Neutrophil (primary cell): ENCODE measurements around the gene KIF5B.
"Not testable (repeated sequence)": the region's sequence is repeated elsewhere in the genome, so short reads cannot be mapped to it uniquely, and the experiment has no call there.

Source experiments
- H3K27ac ChIP-seq: fragments of 200-600 bp; sonication (generic); 2 replicates; pipeline ENCODE4 v1.5.1; 2016; ENCODE audit warnings: mild to moderate bottlenecking, moderate library complexity
- H3K27me3 ChIP-seq: fragments of 200-600 bp; sonication (generic); 2 replicates; pipeline ENCODE4 v1.6.0; 2016; ENCODE audit warnings: mild to moderate bottlenecking
- H3K36me3 ChIP-seq: fragments of 200-600 bp; sonication (generic); 2 replicates; pipeline ENCODE4 v1.5.1; 2017
- H3K4me1 ChIP-seq, 2 experiments: fragments of 200-600 bp in 1 of 2; sonication (generic) in 1 of 2; 1 replicate in 1 of 2; 2 replicates in 1 of 2; pipeline versions ENCODE4 v1.5.1 to v1.6.1; 2013 to 2016; ENCODE audit warnings: low read depth in 1 of 2, low read length in 1 of 2, mild to moderate bottlenecking in 1 of 2, moderate library complexity in 1 of 2; ENCODE audit not compliant: control insufficient read depth in 1 of 2, insufficient read depth in 1 of 2
- H3K4me3 ChIP-seq, 2 experiments: fragments of 200-600 bp in 1 of 2; sonication (generic) in 1 of 2; 1 replicate in 1 of 2; 2 replicates in 1 of 2; pipeline ENCODE4 v1.5.1; 2013 to 2016; ENCODE audit warnings: low read depth in 1 of 2, low read length in 1 of 2, mild to moderate bottlenecking in 1 of 2, moderate library complexity in 1 of 2
- H3K9me3 ChIP-seq: fragments of 200-600 bp; sonication (generic); 2 replicates; pipeline ENCODE4 v1.5.1; 2016
- TF ChIP-seq, protein P1 (sequence below): fragments of 200-600 bp; sonication (generic); IDR thresholded peaks from 2 replicates; pipeline ENCODE4 v1.5.1; 2016; ENCODE audit warnings: antibody characterized with exemption

KIF5B gene

DNA sequence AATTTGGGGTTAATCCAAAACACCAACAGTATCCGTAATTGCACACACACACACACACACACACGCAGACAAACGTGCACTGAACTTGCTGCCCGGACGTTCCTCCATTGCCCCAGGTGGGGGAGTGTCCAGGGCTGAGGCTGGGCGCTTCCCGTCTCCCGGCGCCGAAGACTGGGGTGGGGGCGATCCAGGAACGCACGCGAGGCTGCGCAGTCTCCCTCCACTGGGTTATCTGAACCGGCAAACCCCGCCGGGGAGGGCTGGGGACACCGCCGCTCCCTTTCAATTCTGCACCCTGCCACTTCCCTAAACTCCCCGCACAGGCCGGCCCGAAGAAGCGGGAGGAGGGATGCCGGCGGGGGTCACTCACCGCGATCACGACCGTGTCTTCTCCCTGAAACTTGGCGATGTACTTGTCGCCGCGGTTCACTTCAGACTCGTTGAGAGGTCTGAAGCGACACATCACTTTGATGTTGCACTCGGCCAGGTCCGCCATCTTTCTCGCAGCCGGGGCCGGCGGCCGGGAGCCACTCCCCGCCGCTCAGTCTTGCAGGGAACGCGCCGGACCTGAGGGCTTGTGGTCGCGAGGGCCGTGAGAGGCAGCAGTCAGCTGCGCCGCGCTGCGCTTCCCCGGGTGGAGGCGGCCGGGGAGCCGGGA lies 618 bp downstream of the KIF5B start:
- peaks cover 58 to 59% of the 10 kb centered on the region in 2 experiments for H3K4me1 ChIP-seq

DNA sequence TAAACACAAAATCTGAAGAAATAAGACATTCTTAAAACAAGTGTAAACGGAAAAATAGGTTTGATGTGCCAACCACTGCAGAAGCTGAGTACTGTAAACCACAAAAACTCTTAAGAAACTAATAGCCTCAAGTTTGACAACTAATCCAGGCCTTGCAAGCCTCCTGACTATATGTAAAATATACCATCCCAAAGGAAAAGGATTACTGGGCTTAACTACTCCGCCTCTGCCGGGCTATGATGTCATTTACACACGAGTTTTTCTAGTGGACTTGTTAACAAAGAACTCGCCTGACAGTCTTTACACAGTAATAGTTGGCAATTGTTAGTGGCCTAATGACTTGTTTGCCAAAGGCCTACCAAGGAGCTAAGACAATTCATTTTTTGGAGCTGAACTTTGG lies 2.1 kb downstream of the KIF5B start:
- H3K4me3 ChIP-seq, result peak overlapping the region; percentile 95 to 96
- H3K4me1 ChIP-seq, result peaks cover 68 to 73% of the 10 kb centered on the region in 2 experiments
- H3K27ac ChIP-seq, result peak overlapping the region; percentile 95
- H3K27me3 ChIP-seq, result no peaks in the 10 kb centered on the region
- H3K36me3 ChIP-seq, result no peaks in the 10 kb centered on the region
- H3K9me3 ChIP-seq, result no peaks in the 10 kb centered on the region
- TF ChIP-seq, protein P1, sequence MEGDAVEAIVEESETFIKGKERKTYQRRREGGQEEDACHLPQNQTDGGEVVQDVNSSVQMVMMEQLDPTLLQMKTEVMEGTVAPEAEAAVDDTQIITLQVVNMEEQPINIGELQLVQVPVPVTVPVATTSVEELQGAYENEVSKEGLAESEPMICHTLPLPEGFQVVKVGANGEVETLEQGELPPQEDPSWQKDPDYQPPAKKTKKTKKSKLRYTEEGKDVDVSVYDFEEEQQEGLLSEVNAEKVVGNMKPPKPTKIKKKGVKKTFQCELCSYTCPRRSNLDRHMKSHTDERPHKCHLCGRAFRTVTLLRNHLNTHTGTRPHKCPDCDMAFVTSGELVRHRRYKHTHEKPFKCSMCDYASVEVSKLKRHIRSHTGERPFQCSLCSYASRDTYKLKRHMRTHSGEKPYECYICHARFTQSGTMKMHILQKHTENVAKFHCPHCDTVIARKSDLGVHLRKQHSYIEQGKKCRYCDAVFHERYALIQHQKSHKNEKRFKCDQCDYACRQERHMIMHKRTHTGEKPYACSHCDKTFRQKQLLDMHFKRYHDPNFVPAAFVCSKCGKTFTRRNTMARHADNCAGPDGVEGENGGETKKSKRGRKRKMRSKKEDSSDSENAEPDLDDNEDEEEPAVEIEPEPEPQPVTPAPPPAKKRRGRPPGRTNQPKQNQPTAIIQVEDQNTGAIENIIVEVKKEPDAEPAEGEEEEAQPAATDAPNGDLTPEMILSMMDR, result no peak

More for the DNA sequence above, 618 bp downstream of the KIF5B start:
- peak overlapping the region; percentile 95 to 96 for H3K4me3 ChIP-seq
- H3K27me3 ChIP-seq, result no peaks in the 10 kb centered on the region
- H3K9me3 ChIP-seq, result no peaks in the 10 kb centered on the region
- peak overlapping the region; percentile 95 for H3K27ac ChIP-seq
- H3K36me3 ChIP-seq, result no peaks in the 10 kb centered on the region
- TF ChIP-seq, protein P1, result no peak

DNA sequence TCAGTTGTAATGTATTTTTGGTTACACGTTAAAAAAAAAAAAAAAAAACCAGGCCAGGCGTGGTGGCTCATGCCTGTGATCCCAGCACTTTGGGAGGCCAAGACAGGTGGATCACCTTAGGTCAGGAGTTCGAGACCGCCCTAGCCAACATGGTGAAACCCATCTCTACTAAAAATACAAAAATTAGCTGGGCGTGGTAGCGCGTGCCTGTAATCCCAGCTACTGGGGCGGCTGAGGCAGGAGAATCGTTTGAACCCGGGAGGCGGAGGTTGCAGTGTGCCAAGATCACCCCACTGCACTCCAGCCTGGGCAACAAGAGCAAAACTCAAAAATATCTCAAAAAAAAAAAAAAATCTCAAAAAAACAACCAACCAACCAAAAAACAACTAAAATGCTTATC lies 2.8 kb downstream of the KIF5B start:
- H3K9me3 ChIP-seq, H3K27me3 ChIP-seq, H3K4me3 ChIP-seq, H3K36me3 ChIP-seq: not testable (repeated sequence)
- Histone ChIP-seq H3K4me1 (peaks cover 73 to 75% of the 10 kb centered on the region in 2 experiments), H3K27ac (peak overlapping the region; percentile 95)

DNA sequence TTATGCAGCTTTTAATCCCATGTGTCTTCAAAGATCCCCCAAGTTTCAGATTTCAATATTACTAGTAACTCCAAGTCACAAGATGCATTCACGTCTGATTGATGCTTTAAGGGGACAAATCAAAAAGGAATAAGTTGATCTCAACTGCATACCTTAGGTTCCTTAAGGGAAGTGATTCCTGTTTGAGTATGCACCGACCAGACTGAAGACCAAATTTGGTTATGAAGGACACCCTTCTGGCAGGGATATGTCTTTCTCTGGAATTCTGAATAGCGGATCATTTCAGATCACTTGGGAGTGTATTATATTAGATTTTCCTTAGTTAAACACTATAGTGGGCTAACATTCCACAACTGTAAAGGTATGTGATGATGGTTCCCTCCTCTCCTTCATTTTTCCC lies 4.3 kb downstream of the KIF5B start:
- Histone ChIP-seq H3K4me1 (peaks cover 67 to 81% of the 10 kb centered on the region in 2 experiments), H3K27ac (peak overlapping the region; percentile 6), H3K9me3 (no peaks in the 10 kb centered on the region), H3K27me3 (no peaks in the 10 kb centered on the region), H3K36me3 (peaks cover 15% of the 10 kb centered on the region), H3K4me3 (no peak overlapping the region)
- TF ChIP-seq, protein P1, result no peak

DNA sequence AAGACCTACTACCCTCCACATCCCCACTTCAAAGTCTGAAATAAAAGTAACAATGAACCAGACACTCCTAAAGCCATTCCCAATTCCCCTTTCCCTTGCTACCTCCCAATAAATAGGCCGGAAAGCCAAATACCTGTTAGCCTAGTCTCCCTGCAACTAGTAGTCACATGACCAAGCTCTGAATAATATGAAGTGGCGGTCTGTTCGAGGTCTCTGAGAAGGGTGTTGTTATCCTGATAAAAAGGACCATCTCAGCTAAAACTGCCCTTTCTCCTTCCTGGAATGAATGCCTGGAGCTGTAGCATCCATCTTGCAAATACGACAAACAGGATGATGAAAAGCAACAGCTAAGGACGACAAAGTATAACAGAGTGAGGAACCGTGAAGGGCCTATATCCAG lies 6.0 kb downstream of the KIF5B start:
- Histone ChIP-seq H3K27ac (no peak overlapping the region), H3K4me1 (peaks cover 73 to 90% of the 10 kb centered on the region in 2 experiments), H3K36me3 (peaks cover 24% of the 10 kb centered on the region)

DNA sequence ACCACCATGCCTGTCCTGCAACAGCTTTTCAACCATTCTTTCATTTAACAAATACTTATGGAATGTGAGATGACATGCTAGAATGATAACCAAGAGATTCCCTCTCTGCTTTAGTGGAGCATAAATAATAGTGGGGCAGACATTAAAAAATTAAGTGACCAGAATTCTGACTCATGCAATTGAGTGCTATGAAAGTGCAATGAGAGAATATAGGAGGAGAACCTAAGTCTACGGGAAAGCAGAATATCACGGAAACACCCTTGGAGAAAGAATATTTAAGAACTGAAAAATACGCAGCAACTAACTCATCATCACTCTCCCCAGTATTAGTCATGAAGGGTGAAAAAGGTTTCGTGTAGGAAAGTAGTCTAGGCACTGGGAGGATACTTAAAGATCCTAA lies 7.1 kb downstream of the KIF5B start:
- H3K9me3 ChIP-seq, result no peaks in the 10 kb centered on the region
- H3K36me3 ChIP-seq, result peaks cover 27% of the 10 kb centered on the region
- H3K27ac ChIP-seq, result no peak overlapping the region
- TF ChIP-seq, protein P1, result no peak
- H3K4me1 ChIP-seq, result peaks cover 62 to 79% of the 10 kb centered on the region in 2 experiments
- H3K27me3 ChIP-seq, result no peaks in the 10 kb centered on the region
- H3K4me3 ChIP-seq, result no peak overlapping the region

More for the DNA sequence above, 6.0 kb downstream of the KIF5B start:
- TF ChIP-seq, protein P1, result no peak
- Histone ChIP-seq H3K9me3 (no peaks in the 10 kb centered on the region), H3K4me3 (no peak overlapping the region), H3K27me3 (no peaks in the 10 kb centered on the region)
